NCI-H1105 (cell line): ENCODE measurements around the gene TNFSF8.

Experiments
- DNase-seq: peaks from one replicate; lab custom pipeline; 2025; lab: John Stamatoyannopoulos, UW

Gene TNFSF8

DNA sequence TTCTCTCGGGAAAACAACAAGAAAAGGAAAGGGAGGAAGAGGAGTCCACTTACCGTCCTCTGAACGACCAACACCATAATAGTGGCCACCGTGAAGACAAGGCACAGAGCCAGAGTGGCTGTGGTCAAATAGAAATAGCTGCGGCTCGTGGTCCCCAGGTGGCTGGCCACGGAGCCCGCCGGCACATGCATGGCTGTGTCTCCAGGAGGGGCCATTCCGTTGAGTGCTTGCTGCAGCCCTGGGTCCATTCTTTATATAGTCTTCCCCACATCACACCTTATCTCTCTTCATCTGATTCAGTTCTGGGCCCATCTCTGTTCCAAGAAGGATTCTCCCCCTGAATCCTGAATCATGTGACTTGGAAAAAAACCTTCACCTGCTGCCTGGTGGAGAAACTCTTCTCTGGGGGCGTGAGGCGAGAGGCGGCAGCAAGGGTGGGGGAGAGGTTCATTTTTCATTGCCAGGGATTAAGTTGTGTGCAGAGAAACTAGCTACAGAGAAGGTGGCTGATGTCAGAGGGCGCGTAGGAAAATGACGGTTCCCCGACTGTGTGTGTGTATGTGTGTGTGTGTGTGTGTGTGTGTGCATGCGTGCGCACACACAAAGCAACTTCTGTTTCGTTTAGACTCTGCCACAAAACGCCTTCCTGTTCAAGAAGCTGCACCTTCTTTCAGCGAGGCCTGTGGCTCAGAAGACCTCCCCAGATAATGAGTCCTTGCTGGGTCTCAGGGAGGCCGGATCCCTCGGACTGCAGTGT is at the start of gene TNFSF8:
Gene TNFSF8, minus strand, starts transcription at position 536 of the 757 bp plus-strand sequence. Its CDS starts 288 bp downstream, at position 248.
- no peak for DNase-seq

DNA sequence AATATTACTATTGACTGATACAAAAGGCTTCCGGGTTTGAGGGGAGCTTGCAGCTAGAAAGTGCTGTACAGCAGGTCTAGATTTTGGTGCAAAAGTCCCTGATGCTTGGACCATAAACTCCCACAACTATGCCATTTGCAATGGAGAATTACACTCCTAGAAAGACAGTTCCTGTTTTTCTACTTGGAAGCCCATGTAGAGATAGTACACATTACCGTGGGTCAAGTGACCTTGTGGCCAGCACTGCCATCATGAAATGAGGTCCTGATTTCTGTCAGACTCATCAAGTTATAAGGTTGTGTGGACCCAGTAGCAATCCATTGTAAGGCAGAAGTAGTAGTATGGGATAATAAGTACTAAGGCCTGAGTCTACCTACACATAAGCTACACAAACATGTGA is 42.8 kb upstream of the TNFSF8 start:
- DNase-seq = no peak

GRCh38 chr9:114972510-114973136 is 42.2 kb upstream of the TNFSF8 start:
- no peak for DNase-seq

DNA sequence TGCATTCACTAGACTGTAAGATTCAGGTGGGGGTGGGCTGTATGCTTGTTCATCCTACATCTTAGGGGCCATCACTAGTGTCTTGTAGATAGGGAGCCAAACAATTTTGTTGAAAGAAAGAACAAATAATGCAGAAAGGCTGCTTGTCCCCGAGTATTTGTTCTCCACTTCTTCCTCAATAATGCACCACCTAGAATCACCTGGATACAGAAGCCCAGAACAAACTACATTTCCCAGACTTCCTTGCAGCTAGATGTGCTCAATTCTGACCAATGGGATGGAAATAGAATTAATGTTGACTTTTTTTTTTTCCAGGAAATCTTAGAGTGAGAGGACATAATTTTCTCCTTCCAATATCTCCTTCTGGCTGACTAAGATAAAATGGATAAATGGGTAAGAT is 38.9 kb upstream of the TNFSF8 start:
- no peak for DNase-seq

DNA sequence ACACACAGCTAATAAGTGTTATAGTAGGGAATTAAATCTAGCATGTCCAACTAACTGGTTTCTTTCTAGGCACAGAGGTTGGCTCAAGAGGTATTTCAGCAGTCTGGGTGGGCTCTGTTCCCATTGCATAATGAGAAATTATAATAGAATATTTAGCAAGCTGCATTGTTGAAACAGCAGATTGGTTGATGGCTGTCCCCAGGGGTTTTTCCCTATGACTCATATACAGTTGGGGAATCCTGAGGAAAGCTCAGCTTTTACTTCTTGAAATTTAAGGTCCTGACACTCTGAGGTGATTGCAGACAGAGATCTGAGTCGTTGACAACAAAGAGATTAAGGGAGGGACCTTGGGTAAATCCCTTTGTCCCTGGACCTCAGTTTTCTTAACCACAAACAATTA is 38.3 kb upstream of the TNFSF8 start:
- DNase-seq = no peak

DNA sequence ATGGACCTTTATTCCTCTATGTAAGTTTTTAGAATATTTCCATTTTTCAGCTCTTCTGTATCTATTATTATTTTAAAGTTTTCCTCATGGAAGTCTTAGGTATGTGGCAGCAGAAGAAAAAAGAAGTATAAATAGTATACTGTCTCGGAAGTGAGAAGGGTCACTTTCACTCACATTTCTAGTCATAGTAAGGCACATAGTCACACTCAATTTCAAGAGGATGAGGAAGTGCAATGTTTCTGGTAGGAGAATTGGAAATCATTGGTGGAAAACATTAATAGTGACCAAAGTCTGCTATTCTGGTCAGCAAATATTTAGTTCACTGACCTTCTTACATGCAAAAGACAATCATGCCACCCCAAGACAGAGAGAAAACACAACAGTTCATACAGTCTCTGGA is 35.2 kb upstream of the TNFSF8 start:
- no peak for DNase-seq

GRCh38 chr9:114962809-114963208 is 32.4 kb upstream of the TNFSF8 start:
- no peak for DNase-seq

GRCh38 chr9:114960276-114960675 is 29.9 kb upstream of the TNFSF8 start:
- no peak for DNase-seq

GRCh38 chr9:114958844-114959235 is 28.4 kb upstream of the TNFSF8 start:
- DNase-seq = no peak

DNA sequence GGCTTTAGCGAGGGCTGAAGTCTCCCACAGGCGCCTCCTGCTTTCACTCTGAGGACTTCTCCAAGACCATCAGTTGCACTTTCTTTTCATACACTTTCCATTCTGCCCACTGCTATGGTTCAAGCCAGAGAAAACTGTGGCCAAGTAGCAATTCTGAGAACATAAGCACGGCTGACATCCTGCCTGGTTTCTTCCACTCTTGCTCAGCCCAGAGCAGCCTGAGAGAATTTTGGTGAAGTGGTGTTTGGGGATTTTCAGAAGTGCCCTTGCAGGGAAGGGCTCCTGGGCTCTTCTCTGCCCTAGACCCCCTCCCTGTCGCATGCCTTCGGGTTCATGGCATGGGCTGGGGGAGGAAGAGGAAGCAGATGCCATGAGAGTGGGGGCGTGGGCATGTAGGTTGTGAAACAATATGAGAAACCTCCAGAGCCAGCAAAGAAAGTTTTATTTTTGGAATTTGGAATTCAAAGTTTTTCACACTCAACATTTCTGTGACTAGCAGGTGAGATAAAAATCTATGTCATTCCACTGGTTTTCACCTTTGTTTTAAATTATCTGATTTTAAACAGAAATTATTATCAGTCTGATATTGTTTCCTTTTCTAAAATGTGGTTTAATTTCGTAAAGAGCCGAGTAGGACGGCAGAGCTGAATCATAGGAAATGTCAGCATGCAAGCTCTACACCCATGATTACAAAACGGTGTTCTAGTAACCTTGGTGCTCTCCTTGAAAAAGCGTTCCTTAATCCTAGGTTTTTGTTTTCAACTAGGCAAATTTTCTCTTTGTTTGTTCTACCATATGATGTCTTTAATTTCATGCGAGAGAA is 27.8 kb upstream of the TNFSF8 start:
- DNase-seq = no peak

DNA sequence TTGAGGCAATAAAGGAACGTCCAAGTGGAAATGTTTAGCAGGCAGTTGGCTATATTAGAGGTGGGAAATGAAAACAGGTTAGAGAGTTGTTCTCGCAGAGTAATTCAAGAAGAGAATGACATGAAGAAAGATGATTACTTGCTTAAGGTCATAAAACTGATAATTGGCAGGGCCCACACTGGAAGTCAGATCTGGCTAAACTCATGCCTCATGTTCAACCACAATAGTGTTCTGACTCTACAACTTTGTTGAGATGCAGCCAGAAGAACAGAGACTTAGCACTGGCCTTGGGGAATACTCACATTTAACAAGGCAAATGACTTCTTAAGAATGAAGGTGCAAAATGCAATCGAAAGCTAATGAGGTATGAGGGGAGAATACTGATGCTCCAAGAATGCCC is 27.2 kb upstream of the TNFSF8 start:
- no peak for DNase-seq

GRCh38 chr9:114954956-114955582 is 24.7 kb upstream of the TNFSF8 start:
- DNase-seq = no peak

- DNase-seq = no peak
Measured at GRCh38 chr9:114953959-114954358, 23.6 kb upstream of the TNFSF8 start.

- no peak for DNase-seq
Measured at GRCh38 chr9:114953046-114953445, 22.7 kb upstream of the TNFSF8 start.

GRCh38 chr9:114950761-114951160 is 20.4 kb upstream of the TNFSF8 start:
- DNase-seq = no peak

- DNase-seq = no peak
Measured at GRCh38 chr9:114947058-114947457, 16.7 kb upstream of the TNFSF8 start.

- no peak for DNase-seq
Measured at GRCh38 chr9:114945616-114946412, 15.4 kb upstream of the TNFSF8 start.

DNA sequence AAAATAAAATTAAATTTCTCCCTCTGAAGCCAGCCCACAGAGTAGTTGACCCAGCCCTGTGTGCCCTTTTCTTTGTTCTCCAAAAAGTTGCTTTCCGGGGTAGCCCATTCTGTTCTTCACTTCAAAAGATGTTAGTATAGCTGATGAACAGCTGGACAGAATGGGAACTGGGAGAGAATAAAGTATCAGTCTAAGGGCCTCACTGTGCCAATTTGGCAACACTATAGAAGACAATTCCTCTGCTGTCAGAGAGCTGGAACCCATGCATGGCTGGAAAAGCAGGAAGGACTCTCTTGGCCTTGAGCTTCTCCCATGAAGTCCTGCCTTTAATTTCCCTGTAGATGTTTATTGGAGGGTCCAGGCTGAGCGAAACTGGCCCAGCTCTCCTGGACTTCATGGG is 11.0 kb upstream of the TNFSF8 start:
- no peak for DNase-seq

- no peak for DNase-seq
Measured at GRCh38 chr9:114938687-114939575, 8.5 kb upstream of the TNFSF8 start.

GRCh38 chr9:114937516-114937915 is 7.1 kb upstream of the TNFSF8 start:
- no peak for DNase-seq

DNA sequence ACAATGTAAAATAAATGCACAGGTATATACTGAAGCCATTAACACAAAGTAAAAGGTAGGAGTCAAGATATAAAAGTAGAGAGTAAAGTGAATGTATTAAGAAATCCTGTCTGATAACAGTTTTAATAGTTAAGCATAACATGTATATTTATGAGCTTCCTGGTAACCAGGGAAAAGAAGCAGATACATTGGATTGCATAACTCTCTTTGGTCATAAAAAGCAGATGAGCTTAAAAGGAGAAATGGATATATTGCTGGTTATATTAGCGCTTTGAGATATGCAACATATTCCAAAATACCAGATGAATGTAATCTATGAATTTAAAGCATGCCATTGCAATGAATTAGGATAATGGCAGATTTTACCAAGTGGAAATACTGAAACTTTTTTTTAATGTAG is 6.2 kb upstream of the TNFSF8 start:
- DNase-seq = no peak
